Parathyroid adenoma (tissue), 2 donors: ENCODE results near the gene SLC16A7.

Experiments used
- H2AFZ ChIP-seq: fragments of 300-600 bp; sonication (generic); one replicate; pipeline ENCODE4 v1.7.0; 2017; ENCODE audit warnings: antibody characterized with exemption, mild to moderate bottlenecking
- H3K27ac ChIP-seq: fragments of 300-600 bp; sonication (generic); one replicate; pipeline ENCODE4 v1.7.0; 2017
- H3K27me3 ChIP-seq: fragments of 300-600 bp; sonication (generic); one replicate; pipeline ENCODE4 v1.7.0; 2017; ENCODE audit warnings: low read length; ENCODE audit not compliant: control insufficient read depth, insufficient read depth
- H3K36me3 ChIP-seq: fragments of 300-600 bp; sonication (generic); one replicate; pipeline ENCODE4 v1.7.0; 2017; ENCODE audit warnings: low read length; ENCODE audit not compliant: control insufficient read depth, insufficient read depth
- H3K4me1 ChIP-seq: fragments of 300-600 bp; sonication (generic); one replicate; pipeline ENCODE4 v1.7.0; 2017; ENCODE audit warnings: control low read depth
- H3K4me2 ChIP-seq: fragments of 300-600 bp; sonication (generic); one replicate; pipeline ENCODE4 v1.7.0; 2017; ENCODE audit warnings: low read length
- H3K4me3 ChIP-seq: fragments of 300-600 bp; sonication (generic); one replicate; pipeline ENCODE4 v1.7.0; 2017; ENCODE audit warnings: low read depth, low read length
- H3K79me2 ChIP-seq: fragments of 300-600 bp; sonication (generic); one replicate; pipeline ENCODE4 v1.7.0; 2017; ENCODE audit warnings: control low read depth
- H3K9ac ChIP-seq: fragments of 300-600 bp; sonication (generic); one replicate; pipeline ENCODE4 v1.7.0; 2017; ENCODE audit warnings: mild to moderate bottlenecking
- H3K9me3 ChIP-seq: fragments of 300-600 bp; sonication (generic); one replicate; pipeline ENCODE4 v1.7.0; 2017; ENCODE audit warnings: low read length; ENCODE audit not compliant: control insufficient read depth
- TF ChIP-seq, protein P1 (sequence below): fragments of 300-600 bp; sonication (generic); IDR thresholded peaks from one replicate; pipeline ENCODE4 v1.7.0; 2017; ENCODE audit warnings: antibody characterized with exemption, mild to moderate bottlenecking
- donor health status: primary hyperparathyroidism.

Gene SLC16A7

DNA sequence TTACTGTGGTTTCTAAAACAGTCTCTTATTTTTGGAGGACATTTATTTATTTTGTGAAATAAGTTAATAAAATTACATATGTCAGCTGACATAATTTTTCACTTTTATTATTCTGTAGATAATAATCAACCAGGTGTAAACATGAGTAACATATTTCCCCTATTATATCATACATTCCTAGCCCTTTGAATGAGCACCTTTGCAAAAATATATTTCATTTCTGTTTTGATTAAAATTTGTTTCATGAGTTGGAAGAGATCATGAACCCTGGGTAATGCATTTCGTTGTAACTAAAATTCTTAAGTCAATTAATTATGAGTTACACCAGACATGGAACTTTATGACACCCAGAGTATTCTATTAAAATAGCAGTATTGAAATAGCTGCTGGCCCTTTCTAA, 56.3 kb downstream of the SLC16A7 start:
- TF ChIP-seq, protein P1, sequence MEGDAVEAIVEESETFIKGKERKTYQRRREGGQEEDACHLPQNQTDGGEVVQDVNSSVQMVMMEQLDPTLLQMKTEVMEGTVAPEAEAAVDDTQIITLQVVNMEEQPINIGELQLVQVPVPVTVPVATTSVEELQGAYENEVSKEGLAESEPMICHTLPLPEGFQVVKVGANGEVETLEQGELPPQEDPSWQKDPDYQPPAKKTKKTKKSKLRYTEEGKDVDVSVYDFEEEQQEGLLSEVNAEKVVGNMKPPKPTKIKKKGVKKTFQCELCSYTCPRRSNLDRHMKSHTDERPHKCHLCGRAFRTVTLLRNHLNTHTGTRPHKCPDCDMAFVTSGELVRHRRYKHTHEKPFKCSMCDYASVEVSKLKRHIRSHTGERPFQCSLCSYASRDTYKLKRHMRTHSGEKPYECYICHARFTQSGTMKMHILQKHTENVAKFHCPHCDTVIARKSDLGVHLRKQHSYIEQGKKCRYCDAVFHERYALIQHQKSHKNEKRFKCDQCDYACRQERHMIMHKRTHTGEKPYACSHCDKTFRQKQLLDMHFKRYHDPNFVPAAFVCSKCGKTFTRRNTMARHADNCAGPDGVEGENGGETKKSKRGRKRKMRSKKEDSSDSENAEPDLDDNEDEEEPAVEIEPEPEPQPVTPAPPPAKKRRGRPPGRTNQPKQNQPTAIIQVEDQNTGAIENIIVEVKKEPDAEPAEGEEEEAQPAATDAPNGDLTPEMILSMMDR: no peak
- no peak overlapping the region for H3K27ac ChIP-seq
- H3K4me3 ChIP-seq: no peak overlapping the region
- no peaks in the 10 kb centered on the region for H3K9me3 ChIP-seq
- no peaks in the 10 kb centered on the region for H3K4me1 ChIP-seq
- H3K27me3 ChIP-seq: no peaks in the 10 kb centered on the region
- no peaks in the 10 kb centered on the region for H3K79me2 ChIP-seq
- H3K9ac ChIP-seq: no peak overlapping the region
- no peak overlapping the region for H3K4me2 ChIP-seq
- no peak overlapping the region for H2AFZ ChIP-seq
- H3K36me3 ChIP-seq: no peaks in the 10 kb centered on the region

DNA sequence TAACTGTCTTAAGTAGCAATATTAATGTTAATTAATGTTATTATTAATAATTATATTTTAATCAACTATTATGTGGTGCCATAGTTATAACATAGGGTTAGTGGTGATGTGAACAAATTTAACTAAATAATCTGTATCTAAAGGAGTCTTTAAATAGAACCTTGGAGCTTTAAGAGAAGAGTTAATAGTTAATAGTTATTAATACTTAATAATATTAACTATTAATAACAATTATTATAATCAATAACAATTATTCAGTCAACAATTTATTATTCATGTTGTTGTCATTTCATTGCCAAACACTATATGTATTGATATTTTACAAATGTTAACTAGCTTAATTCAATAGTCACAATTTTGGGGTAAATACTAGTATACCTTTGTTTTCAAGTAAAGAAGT, 58.2 kb downstream of the SLC16A7 start:
- Histone ChIP-seq H3K27ac (no peak overlapping the region), H3K27me3 (no peaks in the 10 kb centered on the region), H3K79me2 (no peaks in the 10 kb centered on the region), H3K4me2 (no peak overlapping the region), H3K36me3 (no peaks in the 10 kb centered on the region), H2AFZ (no peak overlapping the region), H3K9me3 (no peaks in the 10 kb centered on the region), H3K4me1 (no peaks in the 10 kb centered on the region), H3K9ac (no peak overlapping the region), H3K4me3 (no peak overlapping the region)
- TF ChIP-seq, protein P1: no peak

DNA sequence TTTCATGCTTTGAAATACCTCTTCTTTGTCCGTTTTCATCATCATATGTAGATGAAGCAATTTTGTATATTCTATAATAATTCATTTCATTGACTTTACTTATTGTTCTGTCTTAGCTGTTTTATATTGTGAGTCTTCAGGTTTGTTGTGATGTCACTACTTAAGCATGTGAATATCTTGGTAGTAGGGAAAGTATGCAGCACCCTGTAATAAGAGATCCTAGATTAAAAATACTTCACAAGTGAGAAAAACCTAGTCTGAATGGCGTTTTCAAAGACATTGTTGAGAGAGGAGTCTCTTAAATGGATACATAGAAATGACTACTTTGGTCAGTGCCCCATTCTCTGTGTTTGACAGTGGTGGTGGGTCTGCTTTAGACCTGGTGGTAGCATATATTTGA, 61.4 kb downstream of the SLC16A7 start:
- TF ChIP-seq, protein P1: no peak
- H3K79me2 ChIP-seq: no peaks in the 10 kb centered on the region
- H3K4me3 ChIP-seq: no peak overlapping the region
- no peaks in the 10 kb centered on the region for H3K27me3 ChIP-seq
- H3K9me3 ChIP-seq: no peaks in the 10 kb centered on the region
- H3K27ac ChIP-seq: no peak overlapping the region
- H2AFZ ChIP-seq: no peak overlapping the region
- no peak overlapping the region for H3K4me2 ChIP-seq
- H3K4me1 ChIP-seq: no peaks in the 10 kb centered on the region
- H3K9ac ChIP-seq: no peak overlapping the region
- no peaks in the 10 kb centered on the region for H3K36me3 ChIP-seq

DNA sequence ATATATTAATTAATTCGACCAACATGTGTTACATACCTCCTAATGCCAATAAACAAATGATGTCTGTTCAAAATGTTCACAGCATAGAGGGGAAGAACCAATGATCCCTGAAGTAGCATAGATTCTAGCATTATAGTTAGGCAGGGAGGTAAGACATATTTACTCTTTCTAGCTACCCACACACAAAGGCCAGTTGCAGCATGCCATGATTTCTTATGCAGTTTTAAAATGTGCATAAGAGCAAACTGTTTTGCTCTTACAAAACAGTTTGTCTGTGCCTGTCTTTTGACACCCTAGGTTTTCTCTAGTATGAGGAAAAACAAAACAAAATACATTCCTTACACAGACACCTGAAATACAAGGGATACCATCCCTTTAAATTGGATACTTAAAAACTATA, 61.9 kb downstream of the SLC16A7 start:
- Histone ChIP-seq H3K27me3 (no peaks in the 10 kb centered on the region), H3K9me3 (no peaks in the 10 kb centered on the region), H2AFZ (no peak overlapping the region), H3K4me1 (no peaks in the 10 kb centered on the region), H3K79me2 (no peaks in the 10 kb centered on the region), H3K4me2 (no peak overlapping the region), H3K9ac (no peak overlapping the region), H3K4me3 (no peak overlapping the region), H3K36me3 (no peaks in the 10 kb centered on the region), H3K27ac (no peak overlapping the region)
- TF ChIP-seq, protein P1: no peak

DNA sequence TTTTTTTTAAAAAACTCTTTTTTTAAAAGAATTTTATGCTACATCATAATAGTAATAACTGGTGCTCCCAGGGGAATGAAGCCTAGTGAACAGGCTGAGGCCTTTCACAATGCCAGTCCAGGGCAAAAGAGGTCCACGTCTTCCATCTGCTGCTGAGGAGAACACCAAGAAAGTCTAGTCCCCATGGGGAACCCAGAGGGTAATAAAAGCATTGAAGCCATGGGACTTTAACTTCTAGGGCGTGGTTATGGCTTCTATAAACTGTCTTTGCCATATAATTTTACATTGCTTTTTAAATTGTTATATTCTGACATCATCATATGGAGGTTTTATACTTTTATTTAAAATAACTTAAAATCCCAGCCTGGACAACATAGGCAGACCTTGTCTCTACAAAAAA, 64.3 kb downstream of the SLC16A7 start:
- Histone ChIP-seq H3K4me2 (no peak overlapping the region), H2AFZ (no peak overlapping the region), H3K27me3 (no peaks in the 10 kb centered on the region), H3K79me2 (no peaks in the 10 kb centered on the region), H3K9ac (no peak overlapping the region), H3K36me3 (no peaks in the 10 kb centered on the region), H3K9me3 (no peaks in the 10 kb centered on the region), H3K4me1 (no peaks in the 10 kb centered on the region), H3K27ac (no peak overlapping the region), H3K4me3 (no peak overlapping the region)
- TF ChIP-seq, protein P1: no peak
